B cell (primary cell): ENCODE results near the gene MVB12A. TPM values are rescaled to one million over a fixed set of nuclear protein-coding genes. Genes with fewer than 3 reads are reported as not detected.

Experiments
- ATAC-seq: fragments of 200-7000 bp; cut with Tn5 transposase; one replicate; pipeline ENCODE4 v1.10.0; 2021; ENCODE audit warnings: low read depth, mild to moderate bottlenecking, moderate number of reproducible peaks, moderate library complexity
- CTCF ChIA-PET: fragments of 350-600 bp; sonication (Branson Sonifier 250); formaldehyde crosslinking; loops from one replicate; lab custom pipeline; 2021; ENCODE audit warnings: antibody characterized with exemption, inconsistent platforms; lab: Charles Lee
- POLR2A ChIA-PET: fragments of 350-600 bp; sonication (Branson Sonifier 250); formaldehyde crosslinking; loops from one replicate; lab custom pipeline; 2021; ENCODE audit warnings: antibody characterized with exemption; lab: Charles Lee
- DNase-seq: peaks from one replicate; pipeline ENCODE4 v3.0.0; 2013
- H2AFZ ChIP-seq: 2 replicates; pipeline ENCODE4 v1.6.1; 2012; ENCODE audit warnings: mild to moderate bottlenecking, low read depth, low read length; ENCODE audit not compliant: insufficient read depth, poor library complexity, severe bottlenecking
- H3K27ac ChIP-seq, 2 donors: 1 replicate in 1 of 2; 2 replicates in 1 of 2; pipeline ENCODE4 v1.5.1; 2012 to 2013; ENCODE audit warnings: low read length in 2 of 2, mild to moderate bottlenecking in 2 of 2, moderate library complexity in 1 of 2
- H3K27me3 ChIP-seq, 4 experiments: fragments of 200-600 bp in 1 of 4; sonication (generic) in 1 of 4; replicated peaks in 1 of 4; 1 replicate in 2 of 4; 2 replicates in 2 of 4; pipeline versions ENCODE4 v1.6.1 to v1.7.0; 2013 to 2016; ENCODE audit warnings: low read length in 3 of 4, mild to moderate bottlenecking in 2 of 4, mixed read lengths in 1 of 4, moderate library complexity in 1 of 4; ENCODE audit not compliant: insufficient read depth in 4 of 4, control insufficient read depth in 3 of 4; ENCODE audit errors: control extremely low read depth in 1 of 4
- H3K36me3 ChIP-seq, 2 experiments: replicated peaks in 1 of 2; 1 replicate in 1 of 2; 2 replicates in 1 of 2; pipeline versions ENCODE4 v1.6.1 to v1.7.1; 2013; ENCODE audit warnings: low read length in 1 of 2; ENCODE audit not compliant: insufficient read depth in 2 of 2, control insufficient read depth in 1 of 2; ENCODE audit errors: control extremely low read depth in 1 of 2, extremely low read depth in 1 of 2
- H3K4me1 ChIP-seq, 2 donors: fragments of 200-600 bp in 1 of 2; sonication (generic) in 1 of 2; 1 replicate in 1 of 2; 2 replicates in 1 of 2; pipeline versions ENCODE4 v1.5.1 to v1.6.1; 2013 to 2017; ENCODE audit warnings: low read length in 2 of 2; ENCODE audit not compliant: control insufficient read depth in 2 of 2, insufficient read depth in 2 of 2
- H3K4me2 ChIP-seq: replicated peaks from 2 replicates; pipeline ENCODE3; 2012; ENCODE audit warnings: mild to moderate bottlenecking, low read depth, low read length; ENCODE audit not compliant: poor library complexity, severe bottlenecking
- H3K4me3 ChIP-seq, 5 experiments: fragments of 200-600 bp in 1 of 5; sonication (generic) in 1 of 5; 1 replicate in 3 of 5; 2 replicates in 2 of 5; pipeline versions ENCODE4 v1.5.1 to v1.7.0; 2011 to 2016; ENCODE audit warnings: low read length in 4 of 5, mild to moderate bottlenecking in 4 of 5, low read depth in 2 of 5, control low read depth in 1 of 5, moderate library complexity in 1 of 5; ENCODE audit not compliant: insufficient read depth in 1 of 5; ENCODE audit errors: control extremely low read depth in 1 of 5, extremely low read depth in 1 of 5
- H3K79me2 ChIP-seq: fragments of 200-600 bp; sonication (generic); one replicate; pipeline ENCODE4 v1.6.0; 2016; ENCODE audit warnings: low read length; ENCODE audit not compliant: control insufficient read depth, insufficient read depth
- H3K9ac ChIP-seq: fragments of 200-600 bp; sonication (generic); 2 replicates; pipeline ENCODE4 v1.6.1; 2017; ENCODE audit warnings: mild to moderate bottlenecking, low read length, moderate library complexity
- H3K9me3 ChIP-seq, 3 donors: one replicate each; pipeline versions ENCODE4 v1.6.1 to v1.7.1; 2013; ENCODE audit warnings: low read length in 2 of 3; ENCODE audit not compliant: control insufficient read depth in 2 of 3, insufficient read depth in 1 of 3; ENCODE audit errors: control extremely low read depth in 1 of 3
- H4K20me1 ChIP-seq: 2 replicates; pipeline ENCODE4 v1.6.0; 2012; ENCODE audit warnings: mild to moderate bottlenecking, low read length; ENCODE audit not compliant: insufficient read depth, control insufficient read depth, poor library complexity, severe bottlenecking
- H3K27ac Mint-ChIP-seq: one replicate; pipeline ENCODE4 v1.8.0; 2021; ENCODE audit warnings: mixed read lengths
- H3K27me3 Mint-ChIP-seq: one replicate; pipeline ENCODE4 v1.8.0; 2021; ENCODE audit warnings: mixed read lengths
- H3K4me1 Mint-ChIP-seq: one replicate; pipeline ENCODE4 v1.8.0; 2021; ENCODE audit warnings: mixed read lengths
- H3K4me3 Mint-ChIP-seq: one replicate; pipeline ENCODE4 v1.8.0; 2021; ENCODE audit warnings: mixed read lengths
- H3K9me3 Mint-ChIP-seq: one replicate; pipeline ENCODE4 v1.8.0; 2022; ENCODE audit warnings: mixed read lengths; ENCODE audit not compliant: insufficient read depth
- CTCF ChIP-seq: fragments of 200-600 bp; IDR thresholded peaks from one replicate; pipeline ENCODE4 v1.8.0; 2022; ENCODE audit warnings: antibody characterized with exemption, mild to moderate bottlenecking
- EZH2 ChIP-seq: IDR thresholded peaks from 2 replicates; pipeline ENCODE4 v1.6.1; 2012; ENCODE audit warnings: borderline replicate concordance, low read depth, mild to moderate bottlenecking, moderate library complexity, low read length; ENCODE audit not compliant: insufficient read depth, poor library complexity, severe bottlenecking
- WGBS: methylation state at CpG from one replicate; pipeline ENCODE4 v1.1.5; 2013; ENCODE audit warnings: missing lambda C conversion rate; ENCODE audit not compliant: insufficient coverage; 5-methylcytosine and 5-hydroxymethylcytosine counted together
- intact Hi-C: fragments of 100-400 bp; cut with micrococcal nuclease; formaldehyde crosslinking; loops from one replicate; pipeline ENCODE4 v1.10.0; 2022
- polyA plus RNA-seq: library from polyadenylated mRNA; depleted of rRNA; stranded (reverse); fragments of >200 nt; gene quantifications from 2 replicates; pipeline ENCODE4 v1.2.3, GENCODE V29; 2012
- total RNA-seq, 2 donors: library from RNA; stranded (reverse); fragments of 120-200 nt in 1 of 2; gene quantifications; 1 replicate in 1 of 2; 2 replicates in 1 of 2; pipeline versions ENCODE4 v1.2.3 to v1.2.4, GENCODE V29; 2013 to 2022

The MVB12A gene
- total and polyA plus RNA-seq, 2 donors (not counting 1 experiment from before 2014, with no cell fraction given), result 31.3 to 33.6 TPM

DNA sequence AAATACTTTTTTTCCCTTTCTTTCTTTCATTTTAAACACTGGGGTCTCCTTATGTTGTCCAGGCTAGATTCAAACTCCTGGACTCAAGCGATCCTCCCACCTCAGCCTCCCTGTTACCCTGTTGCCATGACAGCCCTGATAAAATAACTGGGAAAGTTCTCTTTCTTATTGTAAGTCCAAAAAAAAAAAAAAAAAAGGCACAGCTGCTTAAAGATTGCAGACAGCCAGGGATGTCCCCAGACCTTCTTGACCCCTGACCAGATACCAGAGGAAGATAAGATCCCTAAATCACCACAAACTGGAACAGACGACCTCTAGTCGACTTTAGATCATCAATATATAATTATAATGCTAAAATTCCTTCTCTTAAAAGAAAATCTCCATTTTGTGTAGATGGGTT lies 1.1 kb upstream of the MVB12A start:
- H3K36me3 ChIP-seq, result peaks cover 0 to 9% of the 10 kb centered on the region in 2 experiments
- no peak overlapping the region for H3K27ac Mint-ChIP-seq
- H3K9ac ChIP-seq, result no peak overlapping the region
- H3K4me3 ChIP-seq, result no peak overlapping the region
- H3K4me3 Mint-ChIP-seq, result peak overlapping the region; percentile 96
- no peak for DNase-seq
- H3K4me2 ChIP-seq, result peak overlapping the region; percentile 98
- ChIA-PET POLR2A (interaction anchor here (0.7 to 1.9 kb wide), 4 partner anchors 12 to 83 kb away, joined by 3 to 10 read pairs (median 4); partner anchors contain the start of gene ANO8), CTCF (interaction anchor here (1.0 to 1.8 kb wide), 3 partner anchors 13 to 36 kb away, joined by 3 to 8 read pairs (median 3); partner anchors contain the start of gene BST2)
- H3K27ac ChIP-seq, result no peak overlapping the region
- no CpG with 5 or more reads among the region's 3 CpGs for WGBS
- peaks cover 12 to 16% of the 10 kb centered on the region in 2 donors for H3K4me1 ChIP-seq
- H3K27me3 ChIP-seq, result no peaks in the 10 kb centered on the region
- H4K20me1 ChIP-seq, result no peaks in the 10 kb centered on the region
- intact Hi-C loops, result loop anchor here (1.0 kb wide), 7 partner anchors 13 to 192 kb away; partner anchors contain the start of genes BST2, DDA1, GTPBP3 and MRPL34
- H3K9me3 ChIP-seq, result no peaks in the 10 kb centered on the region
- H2AFZ ChIP-seq, result no peak overlapping the region
- H3K9me3 Mint-ChIP-seq, result no peaks in the 10 kb centered on the region
- H3K4me1 Mint-ChIP-seq, result peaks cover 15% of the 10 kb centered on the region
- peaks cover 6% of the 10 kb centered on the region for H3K79me2 ChIP-seq
- ATAC-seq, result no peak
- no peaks in the 10 kb centered on the region for H3K27me3 Mint-ChIP-seq
- no peak for TF ChIP-seq EZH2
- no peak for TF ChIP-seq CTCF

- CTCF ChIA-PET, result interaction anchor here (1.0 to 1.8 kb wide), 6 partner anchors 12 to 184 kb away, joined by 3 to 8 read pairs (median 3); partner anchors contain the start of gene BST2
- Histone ChIP-seq H3K4me3 (peak overlapping the region; percentile 71 to 89 (median 76)), H3K4me1 (peaks cover 12 to 16% of the 10 kb centered on the region in 2 donors)
These were observed 660 bp upstream of the MVB12A start for GRCh38 chr19:17419154-17419620.

More at GRCh38 chr19:17419154-17419620, 660 bp upstream of the MVB12A start:
- ATAC-seq (no peak), DNase-seq (no peak)
- peaks cover 6% of the 10 kb centered on the region for H3K79me2 ChIP-seq
- H3K9ac ChIP-seq, result peak overlapping the region; percentile 74
- Mint-ChIP-seq H3K27me3 (no peaks in the 10 kb centered on the region), H3K4me3 (peak overlapping the region; percentile 96), H3K9me3 (no peaks in the 10 kb centered on the region), H3K4me1 (peaks cover 15% of the 10 kb centered on the region), H3K27ac (peak overlapping the region; percentile 93)
- intact Hi-C loops, result loop anchor here (1.0 kb wide), 7 partner anchors 14 to 193 kb away; partner anchors contain the start of genes BST2, DDA1, GTPBP3 and MRPL34
- peak overlapping the region; percentile 98 for H3K4me2 ChIP-seq
- peak overlapping the region; percentile 33 to 60 for H3K27ac ChIP-seq
- POLR2A ChIA-PET, result interaction anchor here (0.7 to 1.9 kb wide), 10 partner anchors 11 to 785 kb away, joined by 3 to 10 read pairs (median 4); partner anchors contain the start of genes ANO8, BST2 and RPL18A
- no peaks in the 10 kb centered on the region for H4K20me1 ChIP-seq
- no peaks in the 10 kb centered on the region for H3K9me3 ChIP-seq
- WGBS, result 41% methylated on average over 4 of the region's 8 CpGs
- no peaks in the 10 kb centered on the region for H3K27me3 ChIP-seq
- H3K36me3 ChIP-seq, result peaks cover 0 to 6% of the 10 kb centered on the region in 2 experiments
- TF ChIP-seq EZH2 (no peak), CTCF (no peak)
- H2AFZ ChIP-seq, result peak overlapping the region; percentile 78
